Panc1 (cell line): ENCODE results near the gene USP49. TPM values are rescaled to one million over a fixed set of nuclear protein-coding genes. Genes with fewer than 3 reads are reported as not detected.

ENCODE experiments used
- ATAC-seq: fragments of 200-7000 bp; cut with Tn5 transposase; 2 replicates; pipeline ENCODE4 v1.9.1; 2020; ENCODE audit warnings: mild to moderate bottlenecking, moderate library complexity
- BruUV-seq: library from RNA; stranded (reverse); fragments of 400-500 nt; replicated peaks from 2 replicates; lab custom pipeline; 2021; lab: Mats Ljungman, UMichigan
- CTCF ChIA-PET: fragments of 300-600 bp; sonication (Branson Sonifier 250); formaldehyde crosslinking; loops from one replicate; lab custom pipeline; 2022; ENCODE audit warnings: antibody characterized with exemption; lab: Charles Lee
- POLR2A ChIA-PET: fragments of 300-600 bp; sonication (Branson Sonifier 250); formaldehyde crosslinking; loops from one replicate; lab custom pipeline; 2022; ENCODE audit warnings: antibody characterized with exemption; lab: Charles Lee
- DNase-seq: peaks from one replicate; pipeline ENCODE4 v3.0.0-alpha.2; 2010; ENCODE audit warnings: low read depth, low spot score
- H3K27ac ChIP-seq: 2 replicates; pipeline ENCODE4 v1.5.1; 2011; ENCODE audit warnings: mild to moderate bottlenecking, low read length, inconsistent platforms
- H3K27me3 ChIP-seq: fragments of 200-500 bp; sonication (Bioruptor generic); 2 replicates; pipeline ENCODE4 v1.6.0; 2014; ENCODE audit warnings: low read length, inconsistent platforms; ENCODE audit not compliant: control insufficient read depth, insufficient read depth
- H3K36me3 ChIP-seq: fragments of 200-500 bp; sonication (Bioruptor generic); 2 replicates; pipeline ENCODE4 v1.5.1; 2014; ENCODE audit warnings: inconsistent platforms, mild to moderate bottlenecking, low read length, moderate library complexity; ENCODE audit not compliant: control insufficient read depth, insufficient read depth
- H3K4me1 ChIP-seq: 2 replicates; pipeline ENCODE4 v1.5.1; 2011; ENCODE audit warnings: inconsistent platforms, mild to moderate bottlenecking, low read length, moderate library complexity; ENCODE audit not compliant: control insufficient read depth, insufficient read depth
- H3K4me3 ChIP-seq, 2 experiments: 2 replicates each; pipeline ENCODE4 v1.5.1; 2011 to 2012; ENCODE audit warnings: low read depth in 2 of 2, low read length in 2 of 2, mild to moderate bottlenecking in 2 of 2, inconsistent platforms in 1 of 2, moderate library complexity in 1 of 2
- H3K9me3 ChIP-seq: fragments of 200-500 bp; sonication (Bioruptor generic); 2 replicates; pipeline ENCODE4 v1.5.1; 2014; ENCODE audit warnings: low read depth, mild to moderate bottlenecking, inconsistent platforms, low read length, moderate library complexity; ENCODE audit not compliant: control insufficient read depth, insufficient read depth
- CTCF ChIP-seq: fragments of 450-650 bp; IDR thresholded peaks from 2 replicates; pipeline ENCODE4 v1.5.1; 2017; ENCODE audit warnings: mild to moderate bottlenecking
- POLR2AphosphoS5 ChIP-seq: IDR thresholded peaks from 2 replicates; pipeline ENCODE4 v1.6.1; 2012; ENCODE audit warnings: mild to moderate bottlenecking, low read depth, low read length, moderate library complexity
- REST ChIP-seq, 2 experiments: IDR thresholded peaks; 2 replicates each; pipeline ENCODE4 v1.6.1; 2011 to 2012; ENCODE audit warnings: low read depth in 2 of 2, control low read depth in 1 of 2, low read length in 1 of 2, mild to moderate bottlenecking in 1 of 2, moderate library complexity in 1 of 2; ENCODE audit not compliant: insufficient read depth in 1 of 2
- SIN3A ChIP-seq: IDR thresholded peaks from 2 replicates; pipeline ENCODE4 v1.6.1; 2012; ENCODE audit warnings: low read depth, mild to moderate bottlenecking, low read length, moderate library complexity, borderline replicate concordance; ENCODE audit not compliant: insufficient read depth
- TCF7L2 ChIP-seq: IDR thresholded peaks from 2 replicates; pipeline ENCODE4 v1.6.1; 2011; ENCODE audit warnings: mild to moderate bottlenecking, low read depth, low read length, inconsistent platforms
- in situ Hi-C: cut with HindIII; loops from 2 replicates; pipeline ENCODE4 v1.10.0; 2016; ENCODE audit warnings: low sequenced_read_pairs, low pct_unique_long_range_greater_than_20kb
- intact Hi-C: fragments of 100-400 bp; cut with micrococcal nuclease; formaldehyde crosslinking; loops from one replicate; pipeline ENCODE4 v1.10.0; 2022; ENCODE audit not compliant: unreplicated experiment
- total RNA-seq: library from RNA; stranded (reverse); gene quantifications from one replicate; pipeline ENCODE4 v1.2.1, GENCODE V29; 2021; ENCODE audit not compliant: unreplicated experiment

Gene USP49
- total RNA-seq, 1 experiment from 2014 or later = 5.4 TPM

- in situ Hi-C loops (no loop called here), intact Hi-C loops (no loop called here)
- ChIA-PET CTCF (no interaction called here), POLR2A (no interaction called here)
- Histone ChIP-seq H3K36me3 (no peaks in the 10 kb centered on the region), H3K4me1 (peaks cover 4% of the 10 kb centered on the region; the same call in 1 of the 2 replicates), H3K27ac (no peak overlapping the region), H3K27me3 (no peaks in the 10 kb centered on the region), H3K4me3 (no peak overlapping the region), H3K9me3 (no peaks in the 10 kb centered on the region)
- DNase-seq = no peak
- no peak for ATAC-seq
- no TSS peak for BruUV-seq
- TF ChIP-seq CTCF (no peak), REST (IDR thresholded peaks at IDR 0.05; ENCODE audit: insufficient read depth in 1 of 2, low read depth in 2 of 2, low read length in 1 of 2) (no peak), POLR2AphosphoS5 (no peak), SIN3A (no peak), TCF7L2 (no peak)
These were observed 19.2 kb upstream of the USP49 start for GRCh38 chr6:41914343-41914742.

GRCh38 chr6:41909727-41910126 lies 14.6 kb upstream of the USP49 start:
- intact Hi-C loops = no loop called here
- DNase-seq (no peak), ATAC-seq (no peak)
- Histone ChIP-seq H3K27me3 (no peaks in the 10 kb centered on the region), H3K4me3 (no peak overlapping the region), H3K36me3 (no peaks in the 10 kb centered on the region), H3K4me1 (no peaks in the 10 kb centered on the region), H3K27ac (no peak overlapping the region), H3K9me3 (no peaks in the 10 kb centered on the region)
- ChIA-PET POLR2A (interaction anchor here (0.6 kb wide), 1 partner anchor 33 kb away, joined by 3 read pairs; no protein-coding TSS in a partner anchor), CTCF (no interaction called here)
- no peak for TF ChIP-seq CTCF
- no peak for TF ChIP-seq SIN3A
- TF ChIP-seq POLR2AphosphoS5 = no peak
- no peak for TF ChIP-seq TCF7L2
- TF ChIP-seq REST (IDR thresholded peaks at IDR 0.05; ENCODE audit: insufficient read depth in 1 of 2, low read depth in 2 of 2, low read length in 1 of 2) = no peak
- BruUV-seq = no TSS peak
- in situ Hi-C loops = no loop called here
